ENCODE data around the gene AKAP8. TPM values are rescaled to one million over a fixed set of nuclear protein-coding genes. Genes with fewer than 3 reads are reported as not detected.
A peak's percentile ranks its signal among the peaks of the same experiment; 100 is the strongest.

AKAP8 gene
- total RNA-seq, 2 experiments from 2014 or later = 54.5 to 57.1 TPM

- Mint-ChIP-seq H3K36me3 (ENCODE audit: low read depth) (peaks cover 8% of the 10 kb centered on the region), H3K4me1 (peaks cover 80% of the 10 kb centered on the region), H3K4me3 (no peak overlapping the region), H3K9me3 (no peaks in the 10 kb centered on the region), H3K27me3 (no peaks in the 10 kb centered on the region), H3K27ac (peak overlapping the region; percentile 70)
- POLR2A ChIA-PET = no interaction called here
- DNase-seq = no peak
- CTCF ChIA-PET = interaction anchor here (0.9 kb wide), 1 partner anchor 9 kb away, joined by 3 read pairs; no protein-coding TSS in a partner anchor
Observed at GRCh38 chr19:15317392-15318071, 62.1 kb downstream of the AKAP8 start.

- Mint-ChIP-seq H3K27me3 (no peaks in the 10 kb centered on the region), H3K9me3 (no peaks in the 10 kb centered on the region), H3K36me3 (ENCODE audit: low read depth) (peaks cover 3% of the 10 kb centered on the region), H3K4me1 (peaks cover 80% of the 10 kb centered on the region), H3K4me3 (peak overlapping the region; percentile 28), H3K27ac (peak overlapping the region; percentile 70)
- ChIA-PET CTCF (interaction anchor here (0.6 kb wide), 1 partner anchor 586 kb away, joined by 3 read pairs; no protein-coding TSS in a partner anchor), POLR2A (interaction anchor here (0.6 kb wide), 1 partner anchor 55 kb away, joined by 6 read pairs; no protein-coding TSS in a partner anchor)
- DNase-seq = no peak
Observed at GRCh38 chr19:15316498-15316897, 63.1 kb downstream of the AKAP8 start.

GRCh38 chr19:15315101-15315500 is 64.5 kb downstream of the AKAP8 start:
- ChIA-PET POLR2A (interaction anchor here (0.6 kb wide), 1 partner anchor 904 kb away, joined by 9 read pairs; no protein-coding TSS in a partner anchor), CTCF (interaction anchor here (0.6 to 1.7 kb wide), 2 partner anchors 11 to 27 kb away, joined by 3 to 5 read pairs; no protein-coding TSS in a partner anchor)
- no peak for DNase-seq
- Mint-ChIP-seq H3K4me3 (no peak overlapping the region), H3K4me1 (peaks cover 72% of the 10 kb centered on the region), H3K27ac (no peak overlapping the region), H3K27me3 (no peaks in the 10 kb centered on the region), H3K36me3 (ENCODE audit: low read depth) (peaks cover 2% of the 10 kb centered on the region), H3K9me3 (no peaks in the 10 kb centered on the region)

GRCh38 chr19:15313649-15314279 is 65.8 kb downstream of the AKAP8 start:
- Mint-ChIP-seq H3K4me3 (no peak overlapping the region), H3K36me3 (ENCODE audit: low read depth) (peaks cover 6% of the 10 kb centered on the region), H3K27me3 (no peaks in the 10 kb centered on the region), H3K4me1 (peaks cover 69% of the 10 kb centered on the region), H3K9me3 (no peaks in the 10 kb centered on the region), H3K27ac (no peak overlapping the region)
- no peak for DNase-seq
- ChIA-PET CTCF (interaction anchor here (0.6 kb wide), 1 partner anchor 152 kb away, joined by 3 read pairs; no protein-coding TSS in a partner anchor), POLR2A (no interaction called here)

GRCh38 chr19:15307169-15307568 is 72.4 kb downstream of the AKAP8 start:
- Mint-ChIP-seq H3K4me1 (peaks cover 57% of the 10 kb centered on the region), H3K9me3 (peaks cover 2% of the 10 kb centered on the region), H3K36me3 (ENCODE audit: low read depth) (peaks cover 5% of the 10 kb centered on the region), H3K4me3 (no peak overlapping the region), H3K27ac (no peak overlapping the region), H3K27me3 (no peaks in the 10 kb centered on the region)
- DNase-seq = no peak
- ChIA-PET CTCF (interaction anchor here (0.6 kb wide), 1 partner anchor 86 kb away, joined by 3 read pairs; no protein-coding TSS in a partner anchor), POLR2A (no interaction called here)

- no peak for DNase-seq
- H3K27ac Mint-ChIP-seq = no peak overlapping the region
- POLR2A ChIA-PET = no interaction called here
Observed at GRCh38 chr19:15305582-15306334, 73.8 kb downstream of the AKAP8 start.

GRCh38 chr19:15304140-15304705 is 75.4 kb downstream of the AKAP8 start:
- H3K4me1 Mint-ChIP-seq = peaks cover 61% of the 10 kb centered on the region
- peaks cover 5% of the 10 kb centered on the region for H3K36me3 Mint-ChIP-seq (ENCODE audit: low read depth)
- no peak for DNase-seq
- CTCF ChIA-PET = interaction anchor here (0.6 to 2.1 kb wide), 5 partner anchors 11 to 251 kb away, joined by 3 to 10 read pairs (median 3); partner anchors contain the start of gene EPHX3
- H3K27ac Mint-ChIP-seq = no peak overlapping the region
- no peak overlapping the region for H3K4me3 Mint-ChIP-seq
- peaks cover 2% of the 10 kb centered on the region for H3K9me3 Mint-ChIP-seq
- POLR2A ChIA-PET = no interaction called here
- no peaks in the 10 kb centered on the region for H3K27me3 Mint-ChIP-seq

More at GRCh38 chr19:15305582-15306334, 73.8 kb downstream of the AKAP8 start:
- Mint-ChIP-seq H3K9me3 (peaks cover 2% of the 10 kb centered on the region), H3K27me3 (no peaks in the 10 kb centered on the region), H3K4me3 (no peak overlapping the region), H3K36me3 (ENCODE audit: low read depth) (peaks cover 5% of the 10 kb centered on the region), H3K4me1 (peaks cover 58% of the 10 kb centered on the region)
- CTCF ChIA-PET = interaction anchor here (0.6 to 0.7 kb wide), 3 partner anchors 14 to 31 kb away, joined by 3 read pairs; no protein-coding TSS in a partner anchor

Other genes with a start within 250 kb of the AKAP8 start
- gene NOTCH3, start 178.8 kb downstream of the AKAP8 start, total RNA-seq = not detected
- under 1 TPM; 0.32 to 0.42 TPM for gene EPHX3, start 147.3 kb downstream of the AKAP8 start, total RNA-seq
- 100 to 1,000 TPM; 114 to 115 TPM for gene BRD4, start 47.2 kb downstream of the AKAP8 start, total RNA-seq
- 10 to 100 TPM; 84.3 to 96.7 TPM for gene AKAP8L, start 39.2 kb upstream of the AKAP8 start, total RNA-seq
- 10 to 100 TPM; 28.7 to 31.6 TPM for gene WIZ, start 70.2 kb upstream of the AKAP8 start, total RNA-seq
- 100 to 1,000 TPM; 120 to 123 TPM for gene RASAL3, start 84.8 kb upstream of the AKAP8 start, total RNA-seq
- gene PGLYRP2, start 99.7 kb upstream of the AKAP8 start, total RNA-seq = under 1 TPM in 1 of 2 experiments, not detected in 1; 0.08 TPM
- under 1 TPM; 0.67 to 0.87 TPM for gene CYP4F22, start 128.7 kb upstream of the AKAP8 start, total RNA-seq
- not detected for gene CYP4F8, start 235.4 kb upstream of the AKAP8 start, total RNA-seq

Measured in activated CD4-positive, alpha-beta T cell treated with anti-CD3 and anti-CD28 coated beads, Interleukin-2, amount 10 ng/mL, durations not matched to agents 7 days and 5 days (primary cell).